ENCODE results near the gene RGL1.

DNA sequence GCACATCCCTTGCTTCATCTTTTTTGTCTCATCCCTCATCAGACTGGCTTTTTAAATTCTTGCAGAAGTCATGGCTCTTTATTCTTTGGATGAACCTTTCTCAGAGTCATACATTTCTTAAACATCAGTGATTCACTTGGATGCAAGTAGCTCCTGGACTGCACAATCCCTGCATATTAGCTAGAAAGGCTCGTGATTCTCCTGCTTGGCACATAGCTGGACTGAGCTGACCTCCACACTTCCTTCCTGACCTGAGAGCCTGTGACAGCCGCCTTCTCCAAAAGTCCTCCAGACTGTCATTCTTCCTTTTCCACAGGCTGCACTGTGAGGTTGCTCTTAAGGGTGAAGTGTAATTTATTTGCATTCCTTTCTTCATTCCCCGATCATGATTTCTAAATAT, 109.4 kb downstream of the RGL1 start:
- TF ChIP-seq, protein P1, sequence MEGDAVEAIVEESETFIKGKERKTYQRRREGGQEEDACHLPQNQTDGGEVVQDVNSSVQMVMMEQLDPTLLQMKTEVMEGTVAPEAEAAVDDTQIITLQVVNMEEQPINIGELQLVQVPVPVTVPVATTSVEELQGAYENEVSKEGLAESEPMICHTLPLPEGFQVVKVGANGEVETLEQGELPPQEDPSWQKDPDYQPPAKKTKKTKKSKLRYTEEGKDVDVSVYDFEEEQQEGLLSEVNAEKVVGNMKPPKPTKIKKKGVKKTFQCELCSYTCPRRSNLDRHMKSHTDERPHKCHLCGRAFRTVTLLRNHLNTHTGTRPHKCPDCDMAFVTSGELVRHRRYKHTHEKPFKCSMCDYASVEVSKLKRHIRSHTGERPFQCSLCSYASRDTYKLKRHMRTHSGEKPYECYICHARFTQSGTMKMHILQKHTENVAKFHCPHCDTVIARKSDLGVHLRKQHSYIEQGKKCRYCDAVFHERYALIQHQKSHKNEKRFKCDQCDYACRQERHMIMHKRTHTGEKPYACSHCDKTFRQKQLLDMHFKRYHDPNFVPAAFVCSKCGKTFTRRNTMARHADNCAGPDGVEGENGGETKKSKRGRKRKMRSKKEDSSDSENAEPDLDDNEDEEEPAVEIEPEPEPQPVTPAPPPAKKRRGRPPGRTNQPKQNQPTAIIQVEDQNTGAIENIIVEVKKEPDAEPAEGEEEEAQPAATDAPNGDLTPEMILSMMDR (IDR thresholded peaks at IDR 0.05): no peak
- TF ChIP-seq, protein P2, sequence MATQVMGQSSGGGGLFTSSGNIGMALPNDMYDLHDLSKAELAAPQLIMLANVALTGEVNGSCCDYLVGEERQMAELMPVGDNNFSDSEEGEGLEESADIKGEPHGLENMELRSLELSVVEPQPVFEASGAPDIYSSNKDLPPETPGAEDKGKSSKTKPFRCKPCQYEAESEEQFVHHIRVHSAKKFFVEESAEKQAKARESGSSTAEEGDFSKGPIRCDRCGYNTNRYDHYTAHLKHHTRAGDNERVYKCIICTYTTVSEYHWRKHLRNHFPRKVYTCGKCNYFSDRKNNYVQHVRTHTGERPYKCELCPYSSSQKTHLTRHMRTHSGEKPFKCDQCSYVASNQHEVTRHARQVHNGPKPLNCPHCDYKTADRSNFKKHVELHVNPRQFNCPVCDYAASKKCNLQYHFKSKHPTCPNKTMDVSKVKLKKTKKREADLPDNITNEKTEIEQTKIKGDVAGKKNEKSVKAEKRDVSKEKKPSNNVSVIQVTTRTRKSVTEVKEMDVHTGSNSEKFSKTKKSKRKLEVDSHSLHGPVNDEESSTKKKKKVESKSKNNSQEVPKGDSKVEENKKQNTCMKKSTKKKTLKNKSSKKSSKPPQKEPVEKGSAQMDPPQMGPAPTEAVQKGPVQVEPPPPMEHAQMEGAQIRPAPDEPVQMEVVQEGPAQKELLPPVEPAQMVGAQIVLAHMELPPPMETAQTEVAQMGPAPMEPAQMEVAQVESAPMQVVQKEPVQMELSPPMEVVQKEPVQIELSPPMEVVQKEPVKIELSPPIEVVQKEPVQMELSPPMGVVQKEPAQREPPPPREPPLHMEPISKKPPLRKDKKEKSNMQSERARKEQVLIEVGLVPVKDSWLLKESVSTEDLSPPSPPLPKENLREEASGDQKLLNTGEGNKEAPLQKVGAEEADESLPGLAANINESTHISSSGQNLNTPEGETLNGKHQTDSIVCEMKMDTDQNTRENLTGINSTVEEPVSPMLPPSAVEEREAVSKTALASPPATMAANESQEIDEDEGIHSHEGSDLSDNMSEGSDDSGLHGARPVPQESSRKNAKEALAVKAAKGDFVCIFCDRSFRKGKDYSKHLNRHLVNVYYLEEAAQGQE (IDR thresholded peaks at IDR 0.05; ENCODE audit: insufficient read depth in 1 of 2, low read depth in 2 of 2, low read length in 1 of 2): no peak
- TF ChIP-seq POLR2AphosphoS5 (IDR thresholded peaks at IDR 0.05; ENCODE audit: low read depth, low read length): no peak
